ENCODE measurements around the gene ILK.
A peak's percentile ranks its signal among the peaks of the same experiment; 100 is the strongest.

ILK gene

GRCh38 chr11:6613496-6613895 is 9.9 kb downstream of the ILK start:
- no peak for TF ChIP-seq JUND (IDR thresholded peaks at IDR 0.05; ENCODE audit: low read depth)
- DNase-seq (ENCODE audit: low read depth in 1 of 2, low spot score in 1 of 2): no peak
- in situ Hi-C loops (cut with HindIII; ENCODE audit: low pct_unique_long_range_greater_than_20kb, low sequenced_read_pairs): no loop called here

- in situ Hi-C loops (cut with HindIII; ENCODE audit: low pct_unique_long_range_greater_than_20kb, low sequenced_read_pairs): no loop called here
- TF ChIP-seq JUND (IDR thresholded peaks at IDR 0.05; ENCODE audit: low read depth): no peak
- DNase-seq (ENCODE audit: low read depth in 1 of 2, low spot score in 1 of 2): no peak
These were observed 10.9 kb downstream of the ILK start for GRCh38 chr11:6614446-6614845.

- DNase-seq (ENCODE audit: low read depth in 1 of 2, low spot score in 1 of 2): no peak
- TF ChIP-seq JUND (IDR thresholded peaks at IDR 0.05; ENCODE audit: low read depth): no peak
- in situ Hi-C loops (cut with HindIII; ENCODE audit: low pct_unique_long_range_greater_than_20kb, low sequenced_read_pairs): no loop called here
These were observed 11.5 kb downstream of the ILK start for GRCh38 chr11:6615046-6615445.

- in situ Hi-C loops (cut with HindIII; ENCODE audit: low pct_unique_long_range_greater_than_20kb, low sequenced_read_pairs): no loop called here
- no peak for DNase-seq (ENCODE audit: low read depth in 1 of 2, low spot score in 1 of 2)
- no peak for TF ChIP-seq JUND (IDR thresholded peaks at IDR 0.05; ENCODE audit: low read depth)
These were observed 12.5 kb downstream of the ILK start for GRCh38 chr11:6615882-6616585.

GRCh38 chr11:6616596-6617250 is 13.1 kb downstream of the ILK start:
- in situ Hi-C loops (cut with HindIII; ENCODE audit: low pct_unique_long_range_greater_than_20kb, low sequenced_read_pairs): no loop called here
- DNase-seq (ENCODE audit: low read depth in 1 of 2, low spot score in 1 of 2): no peak
- TF ChIP-seq JUND (IDR thresholded peaks at IDR 0.05; ENCODE audit: low read depth): no peak

GRCh38 chr11:6617315-6617781 is 13.8 kb downstream of the ILK start:
- no peak for TF ChIP-seq JUND (IDR thresholded peaks at IDR 0.05; ENCODE audit: low read depth)
- in situ Hi-C loops (cut with HindIII; ENCODE audit: low pct_unique_long_range_greater_than_20kb, low sequenced_read_pairs): no loop called here
- no peak for DNase-seq (ENCODE audit: low read depth in 1 of 2, low spot score in 1 of 2)

GRCh38 chr11:6618117-6619003 is 14.8 kb downstream of the ILK start:
- no peak for TF ChIP-seq JUND (IDR thresholded peaks at IDR 0.05; ENCODE audit: low read depth)
- in situ Hi-C loops (cut with HindIII; ENCODE audit: low pct_unique_long_range_greater_than_20kb, low sequenced_read_pairs): no loop called here
- no peak for DNase-seq (ENCODE audit: low read depth in 1 of 2, low spot score in 1 of 2)

- DNase-seq (ENCODE audit: low read depth in 1 of 2, low spot score in 1 of 2): peak; percentile 91 to 93
- in situ Hi-C loops (cut with HindIII; ENCODE audit: low pct_unique_long_range_greater_than_20kb, low sequenced_read_pairs): no loop called here
- no peak for TF ChIP-seq JUND (IDR thresholded peaks at IDR 0.05; ENCODE audit: low read depth)
These were observed 15.6 kb downstream of the ILK start, which contains the start of gene TPP1 for GRCh38 chr11:6619004-6619745. Gene TPP1 (minus strand): TSS chr11:6619422. CDS start chr11:6619400, 22 bp downstream.

- TF ChIP-seq JUND (IDR thresholded peaks at IDR 0.05; ENCODE audit: low read depth): no peak
- no peak for DNase-seq (ENCODE audit: low read depth in 1 of 2, low spot score in 1 of 2)
- in situ Hi-C loops (cut with HindIII; ENCODE audit: low pct_unique_long_range_greater_than_20kb, low sequenced_read_pairs): no loop called here
These were observed 17.1 kb downstream of the ILK start for GRCh38 chr11:6620636-6621035.

GRCh38 chr11:6621711-6622211 is 18.2 kb downstream of the ILK start:
- TF ChIP-seq JUND (IDR thresholded peaks at IDR 0.05; ENCODE audit: low read depth): no peak
- no peak for DNase-seq (ENCODE audit: low read depth in 1 of 2, low spot score in 1 of 2)
- in situ Hi-C loops (cut with HindIII; ENCODE audit: low pct_unique_long_range_greater_than_20kb, low sequenced_read_pairs): no loop called here

- TF ChIP-seq JUND (IDR thresholded peaks at IDR 0.05; ENCODE audit: low read depth): no peak
- no peak for DNase-seq (ENCODE audit: low read depth in 1 of 2, low spot score in 1 of 2)
- in situ Hi-C loops (cut with HindIII; ENCODE audit: low pct_unique_long_range_greater_than_20kb, low sequenced_read_pairs): no loop called here
These were observed 18.9 kb downstream of the ILK start for GRCh38 chr11:6622261-6623171.

All from T47D (cell line).